ENCODE results near the gene GDPGP1.
A peak's percentile ranks its signal among the peaks of the same experiment; 100 is the strongest.
"Not testable (repeated sequence)": the region's sequence is repeated elsewhere in the genome, so short reads cannot be mapped to it uniquely, and the experiment has no call there.

GDPGP1 gene

DNA sequence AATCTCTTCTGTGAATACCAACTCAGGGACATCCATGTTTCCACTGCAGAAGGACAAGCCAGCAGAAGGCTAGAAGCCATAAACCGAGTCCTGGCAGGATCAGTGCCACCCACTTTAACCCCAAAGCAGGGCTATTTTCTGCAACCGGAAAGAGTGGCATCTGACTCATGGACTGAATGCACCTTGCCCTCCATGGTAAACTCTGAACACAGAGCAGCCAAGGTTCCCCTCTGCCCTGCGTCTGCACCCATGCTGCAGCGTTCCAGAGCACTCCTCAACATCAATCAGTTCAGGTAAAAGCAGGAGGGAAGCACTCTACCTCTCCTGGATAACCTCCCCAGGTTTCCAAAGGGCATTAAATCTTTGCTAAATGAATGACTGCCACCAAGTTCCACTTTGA is 30.7 kb downstream of the GDPGP1 start:
- peak in 1 of 2 experiments; percentile 16 for DNase-seq

DNA sequence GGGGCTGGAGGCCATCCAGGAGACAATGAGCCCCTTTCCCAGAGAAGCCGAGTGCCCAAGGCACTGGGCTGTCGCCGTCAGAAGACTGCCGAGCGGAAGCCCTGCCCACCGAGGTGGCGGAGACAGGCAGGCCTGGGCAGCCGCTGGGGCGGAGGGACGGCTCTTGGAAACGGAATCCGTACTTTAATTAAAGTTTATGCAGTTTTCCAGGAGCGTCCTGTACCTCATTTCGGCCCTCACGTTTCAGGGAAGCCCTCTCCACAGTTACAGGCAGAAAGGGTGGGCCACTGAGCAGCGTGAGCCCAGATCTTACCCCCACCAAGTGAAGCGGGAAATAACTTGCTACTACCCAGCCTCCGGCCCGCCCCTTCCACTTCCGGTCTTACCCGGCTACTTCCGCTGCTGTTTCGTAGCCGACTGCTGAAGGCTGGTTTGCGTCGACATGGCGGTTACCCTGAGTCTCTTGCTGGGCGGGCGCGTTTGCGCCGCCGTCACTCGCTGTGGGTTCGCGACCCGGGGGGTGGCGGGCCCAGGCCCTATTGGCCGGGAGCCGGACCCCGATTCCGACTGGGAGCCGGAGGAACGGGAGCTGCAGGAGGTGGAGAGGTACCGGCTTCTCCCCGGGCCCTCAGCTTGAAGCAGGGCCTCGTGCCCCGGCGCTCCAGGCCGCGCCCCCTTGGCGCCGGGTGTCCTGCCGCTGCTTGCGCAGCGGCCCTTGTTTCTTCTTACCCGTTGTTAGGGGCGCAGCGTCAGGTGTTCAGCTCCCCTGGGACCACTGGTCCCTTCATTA is 31.5 kb downstream of the GDPGP1 start, which contains the start of gene NGRN:
Gene NGRN, plus strand, starts transcription at position 402 of the 790 bp plus-strand sequence. Its CDS starts 41 bp downstream, at position 443.
- DNase-seq: peak; percentile 85 to 90

DNA sequence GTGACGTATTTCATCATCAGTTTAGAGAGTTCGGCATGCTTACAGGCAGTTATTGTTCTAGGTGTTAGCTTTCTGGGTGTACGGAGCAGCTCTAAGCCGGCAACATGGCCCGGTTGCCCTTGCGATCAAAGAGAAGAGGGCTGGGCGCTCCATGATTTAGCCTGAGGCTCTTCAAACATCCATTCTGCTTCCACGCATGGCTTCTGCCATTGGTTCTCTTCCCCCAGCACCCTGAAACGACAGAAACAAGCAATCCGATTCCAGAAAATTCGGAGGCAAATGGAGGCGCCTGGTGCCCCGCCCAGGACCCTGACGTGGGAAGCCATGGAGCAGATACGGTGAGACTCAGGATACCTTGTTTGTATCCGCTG is 32.0 kb downstream of the GDPGP1 start:
- DNase-seq: peak; percentile 44 to 45

DNA sequence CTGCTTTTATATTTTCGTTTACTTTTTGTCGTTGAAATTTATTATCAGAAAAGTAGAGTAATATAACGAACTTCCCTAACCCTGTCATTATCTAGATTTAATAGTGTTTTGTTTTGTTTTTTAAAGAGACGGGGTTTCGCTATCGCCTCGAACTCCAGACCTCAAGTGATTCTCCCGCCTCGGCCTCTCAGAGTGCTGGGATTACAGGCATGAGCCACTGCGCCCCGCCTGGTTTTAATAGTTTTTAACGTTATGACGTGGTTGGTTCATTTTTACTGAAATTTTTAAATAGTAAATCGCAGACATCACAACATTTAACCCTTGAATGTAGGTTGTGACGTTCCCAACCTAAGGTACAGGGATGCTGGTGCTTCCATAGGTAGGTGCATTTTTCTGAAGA is 32.5 kb downstream of the GDPGP1 start:
- peak in 1 of 2 experiments; percentile 15 for DNase-seq

DNA sequence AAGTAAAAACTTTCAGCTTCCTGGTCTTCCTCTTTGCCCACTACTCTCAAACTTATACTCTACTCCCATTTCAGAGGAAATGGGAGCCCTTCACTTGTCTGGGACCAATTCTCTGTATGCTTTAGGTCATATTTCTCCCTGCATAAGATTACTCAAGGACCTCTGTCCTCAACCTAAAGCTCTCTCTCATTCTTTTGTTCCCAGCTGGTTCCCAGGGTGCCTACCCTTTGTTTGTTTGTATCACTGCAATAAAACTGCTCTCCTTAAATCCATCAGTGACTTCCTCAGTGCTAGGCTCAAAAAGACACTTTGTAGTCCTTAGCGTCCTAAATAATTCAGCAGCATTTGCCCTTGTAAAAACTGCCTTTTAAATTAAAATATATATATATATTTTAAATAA is 34.4 kb downstream of the GDPGP1 start:
- DNase-seq: no peak

DNA sequence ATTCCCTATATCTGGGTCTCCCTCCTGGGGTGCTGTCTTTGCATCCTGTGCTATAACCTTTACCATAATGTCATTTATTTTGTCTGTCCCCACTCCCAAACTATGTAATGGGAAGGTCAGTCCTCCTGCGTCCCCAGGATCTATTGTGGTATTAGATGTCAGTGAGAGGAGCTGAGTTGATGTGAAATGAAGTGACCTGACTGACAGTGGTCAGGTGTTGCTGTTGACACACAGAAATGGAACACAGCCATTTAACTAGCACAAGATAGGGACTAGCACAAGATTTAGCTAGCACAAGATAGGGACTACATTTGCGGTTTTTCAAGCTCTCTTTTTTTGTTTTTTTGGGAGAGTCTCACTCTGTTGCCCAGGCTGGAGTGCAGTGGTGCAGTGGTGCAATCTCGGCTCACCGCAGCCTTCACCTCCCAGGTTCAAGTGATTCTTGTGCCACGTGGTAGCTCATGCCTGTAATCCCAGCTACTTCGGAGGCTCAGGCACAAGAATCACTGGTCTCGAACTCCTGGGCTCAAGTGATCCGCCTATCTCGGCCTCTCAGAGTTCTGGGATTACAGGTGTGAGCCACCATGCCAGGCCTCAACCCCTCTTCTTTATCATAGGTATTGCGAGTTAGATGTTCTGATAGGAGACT is 36.6 kb downstream of the GDPGP1 start:
- no peak for DNase-seq

DNA sequence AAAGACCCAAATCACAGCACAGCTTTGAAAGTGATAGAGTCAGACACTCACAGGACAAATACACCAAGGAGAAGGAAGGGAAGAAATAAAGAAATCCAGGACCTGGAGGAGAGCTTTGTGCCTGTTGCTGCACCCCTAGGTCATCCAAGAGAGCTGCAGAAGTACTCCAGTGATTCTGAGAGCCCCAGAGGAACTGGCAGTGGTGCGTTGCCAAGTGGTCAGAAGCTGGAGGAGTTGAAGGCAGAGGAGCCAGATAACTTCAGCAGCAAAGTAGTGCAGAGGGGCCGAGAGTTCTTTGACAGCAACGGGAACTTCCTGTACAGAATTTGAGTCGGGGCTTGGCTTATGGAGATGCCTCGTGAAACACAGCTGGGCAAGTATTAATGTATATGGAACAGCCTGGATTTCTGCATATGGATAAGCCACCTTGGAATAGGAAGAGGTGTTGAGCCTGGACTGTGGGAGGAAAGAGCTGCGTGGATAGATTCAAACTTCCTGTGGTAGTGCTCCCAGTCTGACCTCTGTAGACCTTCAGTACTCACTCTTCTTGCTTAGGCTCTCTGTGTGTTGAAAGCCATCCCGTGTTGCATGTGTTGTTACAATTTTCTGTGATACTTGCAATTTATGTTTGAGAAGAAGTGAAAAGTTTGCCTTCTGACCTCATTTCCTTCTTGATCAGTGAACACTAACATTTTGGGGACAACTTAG is 37.6 kb downstream of the GDPGP1 start:
- no peak for DNase-seq

DNA sequence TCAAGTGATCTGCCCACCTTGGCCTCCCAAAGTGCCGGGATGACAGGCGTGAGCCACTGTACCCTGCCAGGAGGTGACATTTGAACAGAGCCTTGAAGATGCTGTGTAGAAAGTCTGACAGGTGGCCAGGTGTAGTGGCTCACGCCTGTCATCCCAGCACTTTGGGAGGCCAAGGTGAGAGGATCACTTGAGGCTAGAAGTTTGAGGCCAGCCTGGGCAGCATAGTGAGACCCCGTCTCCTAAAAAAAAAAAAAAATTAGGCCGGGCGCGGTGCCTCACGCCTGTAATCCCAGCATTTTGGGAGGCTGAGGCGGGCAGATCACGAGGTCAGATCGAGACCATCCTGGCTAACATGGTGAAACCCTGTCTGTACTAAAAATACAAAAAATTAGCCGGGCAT is 44.5 kb downstream of the GDPGP1 start:
- not testable (repeated sequence) for DNase-seq

DNA sequence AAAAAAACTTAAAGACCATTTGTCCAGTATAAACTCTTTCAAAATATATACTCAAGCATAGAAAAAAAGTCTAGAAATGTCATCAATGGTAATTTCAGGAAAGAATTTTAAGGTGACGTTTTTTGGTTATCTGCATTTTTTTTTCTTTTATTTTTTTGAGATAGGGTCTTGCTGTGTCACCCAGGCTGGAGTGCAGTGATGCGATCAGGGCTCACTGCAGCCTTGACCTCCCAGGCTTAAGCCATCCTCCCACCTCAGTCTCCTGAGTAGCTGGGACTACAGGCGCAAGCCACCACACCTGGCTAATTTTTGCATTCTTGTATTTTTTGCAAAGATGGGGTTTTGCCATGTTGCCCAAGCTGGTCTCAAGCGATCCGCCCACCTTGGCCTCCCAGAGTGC is 46.7 kb downstream of the GDPGP1 start:
- DNase-seq: not testable (repeated sequence)

DNA sequence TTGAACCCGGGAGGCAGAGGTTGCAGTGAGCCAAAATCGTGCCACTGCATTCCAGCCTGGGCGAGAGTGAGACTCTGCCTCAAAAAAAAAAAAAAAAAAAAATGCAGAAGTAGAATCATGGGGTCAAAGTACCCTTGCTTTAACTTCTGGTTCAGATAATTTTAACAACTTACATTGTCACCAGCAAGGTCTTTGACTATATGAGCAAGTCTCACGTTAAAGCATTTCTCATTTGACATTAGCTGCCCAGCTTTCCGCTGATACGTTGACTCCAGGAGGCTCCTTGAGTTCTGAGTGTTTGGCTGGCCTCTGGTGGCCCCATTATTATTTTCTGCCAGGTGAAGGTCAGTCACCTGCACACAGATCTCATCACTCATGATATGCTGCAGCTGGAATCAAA is 47.6 kb downstream of the GDPGP1 start:
- not testable (repeated sequence) for DNase-seq

DNA sequence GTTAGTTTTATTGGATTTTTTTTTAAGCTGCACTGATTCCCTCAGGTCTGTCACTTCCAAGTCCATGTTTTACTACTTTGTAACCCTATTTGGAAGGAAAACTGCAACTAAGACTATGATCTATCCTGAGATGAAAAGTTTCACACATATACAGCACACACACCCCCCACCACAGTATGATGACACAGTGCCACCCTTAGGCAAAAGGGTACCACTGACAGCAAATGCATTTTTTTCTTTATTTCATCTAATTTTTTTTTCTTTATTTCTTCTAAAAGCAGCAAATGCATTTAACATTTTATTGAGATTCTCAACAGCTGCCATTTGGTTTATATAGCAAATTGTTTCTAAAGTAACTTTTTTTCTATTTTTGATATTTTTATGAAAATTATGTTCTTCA is 52.7 kb downstream of the GDPGP1 start:
- DNase-seq: peak in 1 of 2 experiments; percentile 34

DNA sequence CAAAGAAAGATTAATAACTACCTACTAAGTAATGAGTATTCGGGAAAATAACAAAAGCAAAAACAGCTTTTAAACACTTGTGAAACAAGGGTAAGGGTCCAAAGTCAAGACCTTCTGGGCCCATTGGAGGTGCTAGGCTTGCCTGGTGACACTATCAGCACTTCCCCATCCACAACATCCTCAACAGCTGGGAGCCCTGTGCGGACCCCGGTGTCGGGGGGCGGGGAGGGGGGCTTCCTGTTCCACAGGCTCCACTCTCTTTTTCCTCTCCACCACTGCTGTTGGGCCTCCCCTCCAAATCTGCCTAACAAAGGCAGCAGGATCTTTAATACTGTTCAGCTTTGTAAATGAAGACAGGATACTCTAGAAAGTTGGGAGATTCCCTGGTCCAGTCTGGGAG is 53.1 kb downstream of the GDPGP1 start:
- DNase-seq: no peak

DNA sequence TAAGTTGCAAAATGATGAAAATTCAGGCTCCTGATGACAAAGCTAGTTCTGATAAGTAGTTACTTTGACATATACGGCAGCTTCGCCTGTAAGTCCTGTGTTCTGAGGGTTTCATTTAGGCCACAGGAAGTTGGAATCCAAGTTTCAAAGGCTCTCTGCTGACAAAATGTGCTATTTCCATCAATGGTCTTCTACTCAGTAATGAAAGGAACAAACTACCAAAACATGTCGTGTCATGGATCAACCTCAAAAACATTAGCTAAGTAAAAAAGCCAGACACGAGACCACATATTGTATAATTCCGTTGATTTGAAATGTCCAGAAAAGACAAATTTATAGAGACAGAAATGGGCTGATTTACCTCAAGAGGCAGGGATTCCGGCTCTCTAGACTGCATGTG is 53.9 kb downstream of the GDPGP1 start:
- no peak for DNase-seq

DNA sequence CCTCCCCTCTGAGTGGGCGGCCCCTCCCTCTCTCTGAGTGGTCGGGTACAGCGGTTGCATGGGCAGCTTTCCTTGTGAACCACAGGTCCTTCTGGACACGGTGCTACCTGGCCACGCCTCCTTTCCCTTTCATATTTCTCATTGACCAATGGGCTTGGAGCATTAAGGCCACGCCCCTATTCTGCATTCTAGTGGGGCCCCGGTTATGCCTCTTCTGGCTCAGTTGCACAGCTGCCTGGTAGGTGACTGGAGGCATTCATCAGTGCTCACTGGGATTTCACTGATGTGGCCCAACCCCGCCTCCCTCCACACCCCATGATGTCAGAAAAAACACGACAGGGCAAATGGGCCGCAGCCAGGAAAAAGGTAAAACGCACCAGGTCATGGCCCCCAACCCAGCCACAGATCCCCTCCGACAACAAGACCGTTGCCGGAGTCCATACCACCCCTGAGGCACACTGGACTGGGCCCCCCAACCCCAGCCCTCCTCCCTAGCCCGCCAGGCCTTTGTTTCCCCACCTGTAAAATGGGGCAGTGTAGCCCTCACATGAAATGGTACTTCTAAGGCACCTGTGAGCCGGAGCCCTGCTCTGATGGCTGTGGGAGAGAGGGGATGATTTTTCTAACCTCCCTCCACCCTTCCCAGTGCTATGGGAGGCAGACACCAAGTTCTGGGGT is 57.8 kb downstream of the GDPGP1 start:
- no peak for DNase-seq

DNA sequence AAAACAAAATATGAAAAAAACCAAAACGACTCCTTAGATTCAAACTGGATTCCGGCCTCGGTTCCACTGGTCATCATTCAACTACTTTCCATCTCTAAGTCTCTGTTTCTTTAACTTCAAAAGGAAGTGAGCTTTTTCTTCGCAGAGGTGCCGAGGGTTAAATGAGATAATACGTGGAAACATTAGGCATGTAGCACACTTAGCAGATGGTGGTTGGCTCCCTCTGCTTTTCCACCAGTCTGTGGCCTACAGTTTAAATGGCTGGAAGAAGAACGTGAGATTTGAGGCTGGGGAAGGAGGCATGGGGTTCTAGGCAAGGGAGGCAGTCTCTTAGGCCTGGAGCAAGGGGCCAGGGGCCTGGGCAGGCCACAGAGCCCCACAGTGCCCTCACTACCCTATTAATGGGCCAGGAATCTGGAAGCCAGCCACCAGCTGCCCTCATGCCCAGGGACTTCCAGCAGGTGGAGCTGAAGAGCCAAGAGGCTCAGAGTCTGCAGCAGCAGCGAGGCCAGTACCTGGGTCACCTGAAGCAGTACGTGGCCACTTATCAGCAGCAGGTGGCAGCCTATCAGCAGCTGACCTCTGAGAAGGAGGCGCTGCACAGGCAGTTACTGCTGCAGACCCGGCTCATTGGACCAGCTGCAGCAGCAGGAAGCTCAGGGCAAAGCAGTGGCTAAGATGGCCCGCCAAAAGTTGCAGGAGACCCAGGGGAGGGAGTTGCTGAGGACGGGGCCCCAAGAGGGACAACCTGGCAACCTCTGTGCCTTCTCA is 59.2 kb downstream of the GDPGP1 start:
- DNase-seq: peak; percentile 57 to 68

DNA sequence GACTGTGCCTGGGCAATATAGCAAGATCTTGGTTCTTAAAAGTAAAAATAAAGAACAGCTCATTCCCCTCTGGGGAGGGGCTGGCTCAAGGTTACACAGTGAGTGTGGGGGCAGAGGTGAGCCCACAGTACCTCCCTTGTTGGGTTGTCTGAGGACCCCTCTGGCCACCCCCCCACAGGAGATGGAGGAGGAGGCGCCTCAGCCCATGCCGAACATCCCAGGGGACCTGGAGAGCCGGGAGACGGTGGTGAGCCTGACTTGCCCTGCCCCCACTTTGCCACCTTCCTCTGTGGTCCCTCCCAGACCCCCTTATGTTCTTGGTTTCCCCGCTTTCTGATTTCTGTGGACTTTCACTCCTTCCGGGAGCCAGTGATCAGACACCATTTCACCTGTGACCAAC is 60.1 kb downstream of the GDPGP1 start:
- no peak for DNase-seq

DNA sequence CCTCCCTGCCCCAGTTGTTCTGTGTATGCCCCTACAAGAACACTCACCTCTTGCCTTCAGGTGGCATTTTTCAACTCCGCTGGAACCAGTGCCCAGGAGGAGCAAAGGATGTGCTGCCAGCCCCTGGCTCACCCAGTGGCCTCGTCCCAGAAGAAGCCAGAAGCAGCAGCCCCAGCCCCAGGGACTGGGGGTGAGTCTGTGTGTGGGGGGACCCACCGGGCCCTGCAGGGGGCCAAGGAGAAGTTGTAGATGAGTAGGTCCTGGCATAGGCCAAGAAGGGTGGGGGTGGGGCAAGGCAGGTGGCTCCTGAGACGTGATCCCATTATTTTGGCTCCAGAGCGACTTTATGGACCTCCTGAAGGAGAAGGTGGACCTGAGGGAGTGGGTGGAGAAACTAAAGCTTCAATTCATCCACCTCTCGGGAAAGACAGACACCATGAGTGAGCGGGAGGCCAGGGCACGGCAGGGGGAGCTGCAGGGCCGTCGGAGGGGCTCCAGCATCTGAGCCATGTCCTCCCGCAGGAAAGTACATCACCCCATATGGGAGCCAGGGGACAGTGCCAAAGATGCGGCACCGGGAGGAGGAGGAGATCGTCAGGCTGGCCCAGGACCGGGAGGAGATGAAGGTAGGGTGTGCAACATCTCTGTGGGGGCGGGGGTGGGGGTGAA is 60.7 kb downstream of the GDPGP1 start:
- DNase-seq: no peak

DNA sequence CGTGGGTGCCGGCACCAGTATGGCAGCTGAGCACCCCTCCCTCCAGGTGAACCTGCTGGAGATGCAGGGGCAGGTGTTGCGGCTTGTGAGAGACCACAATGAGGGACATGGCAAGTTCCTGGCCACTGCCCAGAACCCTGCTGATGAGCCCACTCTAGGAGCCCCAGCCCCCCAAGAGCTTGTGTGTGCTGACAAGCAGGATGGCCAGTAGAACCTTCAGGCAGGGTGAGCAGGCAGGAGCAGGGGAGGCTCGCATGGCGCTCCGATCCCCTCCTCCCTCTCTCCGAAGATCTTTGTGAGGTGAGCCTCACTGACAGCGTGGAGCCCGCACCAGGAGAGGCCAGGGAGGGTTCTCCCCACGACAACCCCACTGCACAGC is 61.2 kb downstream of the GDPGP1 start:
- DNase-seq: no peak

Measured in stimulated activated CD4-positive, alpha-beta T cell treated with anti-CD3 and anti-CD28 coated beads, Interleukin-4, amount 100 ng/mL, for 4 hours (primary cell).